ENCODE measurements around the gene P2RY11.

The P2RY11 gene

GRCh38 chr19:10095622-10095947 lies 15.9 kb upstream of the P2RY11 start:
- Histone ChIP-seq H3K4me1 (ENCODE audit: insufficient read depth, low read length) (no peaks in the 10 kb centered on the region), H3K27ac (ENCODE audit: low read depth, low read length) (no peak overlapping the region), H3K27me3 (ENCODE audit: insufficient read depth, low read length) (peaks cover 28% of the 10 kb centered on the region), H3K4me3 (ENCODE audit: low read length) (no peak overlapping the region), H3K9me3 (ENCODE audit: insufficient read depth, low read depth, low read length) (no peaks in the 10 kb centered on the region; the same call in 1 of the 2 replicates), H3K9ac (ENCODE audit: low read depth, low read length) (no peak overlapping the region), H3K36me3 (ENCODE audit: insufficient read depth, low read length) (0 out of 2 replicates have a peak, but pooled peaks cover 5% of the 10 kb centered on the region)
- WGBS, result 67% methylated on average over 6 of the region's 7 CpGs

GRCh38 chr19:10095948-10096614 lies 15.4 kb upstream of the P2RY11 start:
- H3K4me3 ChIP-seq (ENCODE audit: low read length), result peak overlapping the region; percentile 51
- WGBS, result 4% methylated on average over 97 of the region's 97 CpGs
- H3K27ac ChIP-seq (ENCODE audit: low read depth, low read length), result no peak overlapping the region
- peaks cover 28% of the 10 kb centered on the region for H3K27me3 ChIP-seq (ENCODE audit: insufficient read depth, low read length)
- H3K4me1 ChIP-seq (ENCODE audit: insufficient read depth, low read length), result no peaks in the 10 kb centered on the region
- 0 out of 2 replicates have a peak, but pooled peaks cover 5% of the 10 kb centered on the region for H3K36me3 ChIP-seq (ENCODE audit: insufficient read depth, low read length)
- no peaks in the 10 kb centered on the region; the same call in 1 of the 2 replicates for H3K9me3 ChIP-seq (ENCODE audit: insufficient read depth, low read depth, low read length)
- H3K9ac ChIP-seq (ENCODE audit: low read depth, low read length), result peak overlapping the region; percentile 79

- 52% methylated on average over 26 of the region's 26 CpGs for WGBS
- H3K27me3 ChIP-seq (ENCODE audit: insufficient read depth, low read length), result peaks cover 28% of the 10 kb centered on the region
- H3K9me3 ChIP-seq (ENCODE audit: insufficient read depth, low read depth, low read length), result no peaks in the 10 kb centered on the region; the same call in 1 of the 2 replicates
- H3K4me1 ChIP-seq (ENCODE audit: insufficient read depth, low read length), result no peaks in the 10 kb centered on the region
- H3K36me3 ChIP-seq (ENCODE audit: insufficient read depth, low read length), result 0 out of 2 replicates have a peak, but pooled peaks cover 5% of the 10 kb centered on the region
- H3K9ac ChIP-seq (ENCODE audit: low read depth, low read length), result peak overlapping the region; percentile 79
- no peak overlapping the region for H3K27ac ChIP-seq (ENCODE audit: low read depth, low read length)
- H3K4me3 ChIP-seq (ENCODE audit: low read length), result peak overlapping the region; percentile 51
Observed at GRCh38 chr19:10096615-10096963, 14.9 kb upstream of the P2RY11 start.

GRCh38 chr19:10100163-10100785 lies 11.2 kb upstream of the P2RY11 start:
- Histone ChIP-seq H3K36me3 (ENCODE audit: insufficient read depth, low read length) (no peaks in the 10 kb centered on the region), H3K27ac (ENCODE audit: low read depth, low read length) (no peak overlapping the region), H3K4me3 (ENCODE audit: low read length) (no peak overlapping the region), H3K9ac (ENCODE audit: low read depth, low read length) (no peak overlapping the region), H3K4me1 (ENCODE audit: insufficient read depth, low read length) (no peaks in the 10 kb centered on the region), H3K9me3 (ENCODE audit: insufficient read depth, low read depth, low read length) (no peaks in the 10 kb centered on the region; the same call in 1 of the 2 replicates), H3K27me3 (ENCODE audit: insufficient read depth, low read length) (peaks cover 18% of the 10 kb centered on the region)
- WGBS, result 83% methylated on average over 5 of the region's 5 CpGs

- Histone ChIP-seq H3K4me3 (ENCODE audit: low read length) (no peak overlapping the region), H3K36me3 (ENCODE audit: insufficient read depth, low read length) (peaks cover 8% of the 10 kb centered on the region), H3K9me3 (ENCODE audit: insufficient read depth, low read depth, low read length) (no peaks in the 10 kb centered on the region), H3K27ac (ENCODE audit: low read depth, low read length) (no peak overlapping the region), H3K9ac (ENCODE audit: low read depth, low read length) (no peak overlapping the region), H3K4me1 (ENCODE audit: insufficient read depth, low read length) (peaks cover 5% of the 10 kb centered on the region), H3K27me3 (ENCODE audit: insufficient read depth, low read length) (no peaks in the 10 kb centered on the region)
- 89% methylated on average over 7 of the region's 7 CpGs for WGBS
Observed at GRCh38 chr19:10102787-10103236, 8.7 kb upstream of the P2RY11 start.

- H3K27me3 ChIP-seq (ENCODE audit: insufficient read depth, low read length), result no peaks in the 10 kb centered on the region
- H3K27ac ChIP-seq (ENCODE audit: low read depth, low read length), result no peak overlapping the region
- H3K4me1 ChIP-seq (ENCODE audit: insufficient read depth, low read length), result peaks cover 5% of the 10 kb centered on the region
- H3K9me3 ChIP-seq (ENCODE audit: insufficient read depth, low read depth, low read length), result no peaks in the 10 kb centered on the region
- peaks cover 21% of the 10 kb centered on the region for H3K36me3 ChIP-seq (ENCODE audit: insufficient read depth, low read length)
- H3K9ac ChIP-seq (ENCODE audit: low read depth, low read length), result no peak overlapping the region
- H3K4me3 ChIP-seq (ENCODE audit: low read length), result no peak overlapping the region
Observed at GRCh38 chr19:10104130-10104513, 7.4 kb upstream of the P2RY11 start.

- H3K36me3 ChIP-seq (ENCODE audit: insufficient read depth, low read length), result peaks cover 29% of the 10 kb centered on the region
- H3K9me3 ChIP-seq (ENCODE audit: insufficient read depth, low read depth, low read length), result no peaks in the 10 kb centered on the region
- no peak overlapping the region for H3K4me3 ChIP-seq (ENCODE audit: low read length)
- peaks cover 5% of the 10 kb centered on the region for H3K4me1 ChIP-seq (ENCODE audit: insufficient read depth, low read length)
- no peak overlapping the region for H3K9ac ChIP-seq (ENCODE audit: low read depth, low read length)
- no peaks in the 10 kb centered on the region for H3K27me3 ChIP-seq (ENCODE audit: insufficient read depth, low read length)
- WGBS, result 86% methylated on average over 15 of the region's 15 CpGs
- H3K27ac ChIP-seq (ENCODE audit: low read depth, low read length), result no peak overlapping the region
Observed at GRCh38 chr19:10104665-10105508, 6.6 kb upstream of the P2RY11 start.

- Histone ChIP-seq H3K9me3 (ENCODE audit: insufficient read depth, low read depth, low read length) (no peaks in the 10 kb centered on the region), H3K4me1 (ENCODE audit: insufficient read depth, low read length) (peaks cover 5% of the 10 kb centered on the region), H3K9ac (ENCODE audit: low read depth, low read length) (no peak overlapping the region), H3K27me3 (ENCODE audit: insufficient read depth, low read length) (no peaks in the 10 kb centered on the region), H3K27ac (ENCODE audit: low read depth, low read length) (no peak overlapping the region), H3K36me3 (ENCODE audit: insufficient read depth, low read length) (peaks cover 36% of the 10 kb centered on the region), H3K4me3 (ENCODE audit: low read length) (peak overlapping the region; percentile 79)
- WGBS, result 65% methylated on average over 16 of the region's 16 CpGs
Observed at GRCh38 chr19:10105509-10106099, 5.9 kb upstream of the P2RY11 start.

- Histone ChIP-seq H3K36me3 (ENCODE audit: insufficient read depth, low read length) (peaks cover 43% of the 10 kb centered on the region), H3K9ac (ENCODE audit: low read depth, low read length) (peak within 1 kb of the TSS; percentile 95), H3K27me3 (ENCODE audit: insufficient read depth, low read length) (no peaks in the 10 kb centered on the region), H3K4me3 (ENCODE audit: low read length) (peak within 1 kb of the TSS; percentile 79), H3K4me1 (ENCODE audit: insufficient read depth, low read length) (peaks cover 5% of the 10 kb centered on the region), H3K9me3 (ENCODE audit: insufficient read depth, low read depth, low read length) (no peaks in the 10 kb centered on the region), H3K27ac (ENCODE audit: low read depth, low read length) (peak within 1 kb of the TSS; percentile 68)
- WGBS, result under 1% methylated on average over 71 of the region's 71 CpGs
Observed at GRCh38 chr19:10106100-10106936, 5.2 kb upstream of the P2RY11 start, which contains the start of gene PPAN. TSS of gene PPAN (plus strand) at chr19:10106362. CDS start at chr19:10106395, 33 bp downstream.

GRCh38 chr19:10107254-10107653 lies 4.2 kb upstream of the P2RY11 start:
- peaks cover 46% of the 10 kb centered on the region for H3K36me3 ChIP-seq (ENCODE audit: insufficient read depth, low read length)
- peaks cover 5% of the 10 kb centered on the region for H3K4me1 ChIP-seq (ENCODE audit: insufficient read depth, low read length)
- no peaks in the 10 kb centered on the region for H3K9me3 ChIP-seq (ENCODE audit: insufficient read depth, low read depth, low read length)
- peak overlapping the region; percentile 79 for H3K4me3 ChIP-seq (ENCODE audit: low read length)
- WGBS, result 91% methylated on average over 10 of the region's 10 CpGs
- H3K9ac ChIP-seq (ENCODE audit: low read depth, low read length), result peak overlapping the region; percentile 95
- no peaks in the 10 kb centered on the region for H3K27me3 ChIP-seq (ENCODE audit: insufficient read depth, low read length)
- H3K27ac ChIP-seq (ENCODE audit: low read depth, low read length), result no peak overlapping the region; the same call in 1 of the 2 replicates
